Gastrocnemius medialis (tissue), 4 donors: Measurements from ENCODE around the gene MAGI1.

ENCODE experiments used
- POLR2A ChIP-seq, 2 donors: fragments of 450-650 bp; IDR thresholded peaks; one replicate each; pipeline ENCODE4 v1.6.1; 2017; ENCODE audit warnings: antibody characterized with exemption in 2 of 2, mild to moderate bottlenecking in 2 of 2, moderate library complexity in 2 of 2
- TF ChIP-seq, protein P1 (sequence below), 5 experiments: fragments of 450-650 bp in 3 of 5; fragments of 200-600 bp in 2 of 5; sonication (generic) in 2 of 5; IDR thresholded peaks in 4 of 5; conservative IDR thresholded peaks in 1 of 5; 1 replicate in 4 of 5; 2 replicates in 1 of 5; pipeline ENCODE4 v1.5.1; 2016 to 2019; ENCODE audit warnings: antibody characterized with exemption in 5 of 5, mild to moderate bottlenecking in 3 of 5, moderate library complexity in 3 of 5

DNA sequence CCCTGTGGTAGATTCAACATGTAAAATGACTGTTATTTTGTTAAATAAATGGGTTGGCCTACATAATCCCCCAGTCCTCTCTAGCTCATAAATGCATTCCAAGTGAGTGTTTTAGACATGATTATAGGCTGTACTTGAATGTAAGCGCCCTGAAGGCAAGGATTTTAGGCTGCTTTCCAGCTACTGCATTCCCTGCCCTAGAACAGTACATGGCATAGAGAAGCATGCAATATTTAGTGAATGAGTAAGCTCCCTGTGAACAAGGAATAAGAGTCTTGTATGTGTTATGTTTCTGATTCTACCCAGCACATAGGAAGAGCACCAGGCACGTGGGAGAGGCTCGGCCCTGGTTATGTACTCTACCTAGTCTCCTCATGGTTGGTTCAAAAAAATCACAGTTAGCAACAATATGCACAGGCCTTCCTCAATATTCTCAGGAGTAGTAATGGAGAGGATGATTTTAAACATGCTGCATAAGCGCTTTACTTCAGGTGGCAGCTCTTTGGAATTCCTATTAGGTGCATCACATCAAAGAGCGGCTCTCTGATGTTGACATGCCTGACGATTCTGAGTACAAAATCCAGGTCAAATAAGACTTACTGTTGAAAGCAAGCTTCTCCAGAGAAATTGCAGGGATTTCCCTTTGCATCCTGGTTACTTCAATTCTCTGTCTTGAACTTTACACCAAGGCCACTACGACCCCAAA lies 456.6 kb downstream of the MAGI1 start:
- TF ChIP-seq, protein P1, sequence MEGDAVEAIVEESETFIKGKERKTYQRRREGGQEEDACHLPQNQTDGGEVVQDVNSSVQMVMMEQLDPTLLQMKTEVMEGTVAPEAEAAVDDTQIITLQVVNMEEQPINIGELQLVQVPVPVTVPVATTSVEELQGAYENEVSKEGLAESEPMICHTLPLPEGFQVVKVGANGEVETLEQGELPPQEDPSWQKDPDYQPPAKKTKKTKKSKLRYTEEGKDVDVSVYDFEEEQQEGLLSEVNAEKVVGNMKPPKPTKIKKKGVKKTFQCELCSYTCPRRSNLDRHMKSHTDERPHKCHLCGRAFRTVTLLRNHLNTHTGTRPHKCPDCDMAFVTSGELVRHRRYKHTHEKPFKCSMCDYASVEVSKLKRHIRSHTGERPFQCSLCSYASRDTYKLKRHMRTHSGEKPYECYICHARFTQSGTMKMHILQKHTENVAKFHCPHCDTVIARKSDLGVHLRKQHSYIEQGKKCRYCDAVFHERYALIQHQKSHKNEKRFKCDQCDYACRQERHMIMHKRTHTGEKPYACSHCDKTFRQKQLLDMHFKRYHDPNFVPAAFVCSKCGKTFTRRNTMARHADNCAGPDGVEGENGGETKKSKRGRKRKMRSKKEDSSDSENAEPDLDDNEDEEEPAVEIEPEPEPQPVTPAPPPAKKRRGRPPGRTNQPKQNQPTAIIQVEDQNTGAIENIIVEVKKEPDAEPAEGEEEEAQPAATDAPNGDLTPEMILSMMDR (IDR thresholded peaks at IDR 0.05 in 4 of 5, conservative IDR thresholded peaks at IDR 0.05 in 1 of 5), result no peak
- TF ChIP-seq POLR2A (IDR thresholded peaks at IDR 0.05), result no peak
